Activated naive CD8-positive, alpha-beta T cell treated with anti-CD3 and anti-CD28 coated beads, Interleukin-2, amount 10 ng/mL, durations not matched to agents 7 days and 5 days (primary cell): ENCODE data around the gene CDC42BPA. TPM values are rescaled to one million over a fixed set of nuclear protein-coding genes. Genes with fewer than 3 reads are reported as not detected.

Experiments used
- ATAC-seq: fragments of 150-1000 bp; cut with Tn5 transposase; one replicate; pipeline ENCODE4 v1.10.0; 2021; ENCODE audit warnings: low read depth, moderate library complexity
- POLR2A ChIA-PET: fragments of 350-600 bp; sonication (Branson Sonifier 250); formaldehyde crosslinking; loops from one replicate; lab custom pipeline; 2021; ENCODE audit warnings: antibody characterized with exemption; lab: Charles Lee
- DNase-seq: peaks from one replicate; pipeline ENCODE4 v3.0.0; 2021
- H3K27ac Mint-ChIP-seq: one replicate; pipeline ENCODE4 v1.8.0; 2022; ENCODE audit warnings: mild to moderate bottlenecking, mixed read lengths
- H3K27me3 Mint-ChIP-seq: one replicate; pipeline ENCODE4 v1.8.0; 2022; ENCODE audit warnings: mild to moderate bottlenecking, moderate library complexity, mixed read lengths
- H3K36me3 Mint-ChIP-seq: one replicate; pipeline ENCODE4 v1.8.0; 2021; ENCODE audit warnings: mild to moderate bottlenecking, mixed read lengths
- H3K4me1 Mint-ChIP-seq: one replicate; pipeline ENCODE4 v1.8.0; 2021; ENCODE audit warnings: mixed read lengths
- H3K4me3 Mint-ChIP-seq: one replicate; pipeline ENCODE4 v1.8.0; 2022; ENCODE audit warnings: mild to moderate bottlenecking, moderate library complexity, mixed read lengths
- H3K9me3 Mint-ChIP-seq: one replicate; pipeline ENCODE4 v1.8.0; 2021; ENCODE audit warnings: mixed read lengths
- total RNA-seq, 2 experiments: library from RNA; stranded (reverse); gene quantifications; one replicate each; pipeline ENCODE4 v1.2.3, GENCODE V29; 2021

CDC42BPA gene
- total RNA-seq, 2 experiments from 2014 or later: 0.91 to 1.2 TPM

DNA sequence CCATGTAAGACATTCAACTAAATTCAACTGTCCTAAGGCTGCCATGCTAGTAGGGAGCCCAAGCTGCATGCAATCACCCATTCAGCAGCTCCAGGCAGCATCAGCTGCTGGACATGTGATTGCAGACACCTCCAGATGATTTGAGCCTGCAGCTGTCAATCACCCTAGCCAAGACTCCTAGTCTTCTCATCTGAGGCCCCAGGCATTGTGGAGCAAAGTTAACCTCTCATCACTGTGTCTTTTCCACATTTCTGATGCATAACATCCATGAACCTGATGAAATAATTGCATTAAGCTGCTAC, 5.6 kb upstream of the CDC42BPA start:
- no peaks in the 10 kb centered on the region for H3K9me3 Mint-ChIP-seq
- DNase-seq (no peak), ATAC-seq (no peak)
- H3K36me3 Mint-ChIP-seq: peaks cover 2% of the 10 kb centered on the region
- H3K27ac Mint-ChIP-seq: no peak overlapping the region
- H3K4me1 Mint-ChIP-seq: peaks cover 13% of the 10 kb centered on the region
- POLR2A ChIA-PET: no interaction called here
- H3K27me3 Mint-ChIP-seq: peaks cover 38% of the 10 kb centered on the region
- no peak overlapping the region for H3K4me3 Mint-ChIP-seq

DNA sequence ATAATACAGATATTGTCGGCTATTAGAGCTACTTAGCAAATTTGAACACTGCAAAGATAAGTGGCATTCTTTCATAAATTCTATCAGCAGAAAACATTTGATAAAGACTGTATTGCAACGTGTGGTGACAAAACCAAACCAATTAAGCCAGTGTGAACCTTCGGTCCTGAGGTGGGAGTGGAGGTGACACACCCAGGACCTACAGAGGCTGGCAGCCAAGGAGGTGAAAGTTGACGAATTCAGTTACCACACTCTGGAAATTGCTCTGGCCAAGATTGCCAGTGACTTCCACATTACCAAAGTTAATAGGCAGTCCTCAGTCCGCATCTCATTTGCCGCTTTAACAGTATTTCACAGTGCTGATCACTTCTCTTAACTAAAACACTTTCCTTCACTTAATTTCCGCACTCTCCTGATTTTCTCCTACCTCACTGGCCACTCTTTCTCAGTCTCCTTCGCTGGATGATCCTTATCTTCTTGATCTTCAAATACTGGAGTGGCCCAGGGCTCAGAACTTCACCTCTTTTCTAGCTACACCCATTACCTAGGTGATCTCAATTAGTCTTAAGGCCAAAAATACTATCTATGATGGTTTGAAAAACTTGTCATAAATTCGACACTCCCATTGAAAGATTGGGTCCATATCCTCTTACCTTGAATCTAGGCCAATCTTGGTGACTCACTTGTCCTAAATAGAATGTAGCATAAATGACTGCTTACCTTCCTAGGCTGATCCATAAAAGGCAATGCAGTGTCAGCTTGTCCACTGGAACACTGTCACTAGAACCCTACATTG, 5.1 kb upstream of the CDC42BPA start:
- H3K27me3 Mint-ChIP-seq: peaks cover 41% of the 10 kb centered on the region
- no peak for DNase-seq
- peaks cover 2% of the 10 kb centered on the region for H3K36me3 Mint-ChIP-seq
- POLR2A ChIA-PET: no interaction called here
- no peak for ATAC-seq
- H3K4me1 Mint-ChIP-seq: peaks cover 14% of the 10 kb centered on the region
- no peak overlapping the region for H3K27ac Mint-ChIP-seq
- no peak overlapping the region for H3K4me3 Mint-ChIP-seq
- no peaks in the 10 kb centered on the region for H3K9me3 Mint-ChIP-seq

DNA sequence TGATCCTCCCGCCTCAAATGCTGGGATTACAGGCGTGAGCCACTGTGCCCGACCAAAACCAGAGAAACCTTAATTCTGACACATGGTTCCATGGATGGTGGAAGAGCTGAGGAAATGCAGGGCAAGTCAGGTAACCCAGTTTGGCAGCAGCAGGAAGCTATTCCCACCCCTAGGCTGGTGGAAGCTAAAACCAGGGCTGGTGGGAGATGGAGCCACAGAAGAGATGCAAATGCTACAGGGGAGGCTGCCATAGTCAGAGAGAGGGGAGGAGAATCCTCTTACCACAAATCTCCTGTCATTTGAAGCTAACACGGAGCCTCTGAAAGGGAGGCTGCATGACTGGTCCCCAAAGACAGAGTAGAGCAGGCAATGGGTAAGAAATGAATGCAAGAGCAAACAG, 4.1 kb upstream of the CDC42BPA start:
- no peak for DNase-seq
- no peak overlapping the region for H3K4me3 Mint-ChIP-seq
- H3K9me3 Mint-ChIP-seq: no peaks in the 10 kb centered on the region
- H3K27me3 Mint-ChIP-seq: peaks cover 46% of the 10 kb centered on the region
- H3K27ac Mint-ChIP-seq: no peak overlapping the region
- no peak for ATAC-seq
- POLR2A ChIA-PET: no interaction called here
- H3K36me3 Mint-ChIP-seq: peaks cover 2% of the 10 kb centered on the region
- H3K4me1 Mint-ChIP-seq: peaks cover 15% of the 10 kb centered on the region

DNA sequence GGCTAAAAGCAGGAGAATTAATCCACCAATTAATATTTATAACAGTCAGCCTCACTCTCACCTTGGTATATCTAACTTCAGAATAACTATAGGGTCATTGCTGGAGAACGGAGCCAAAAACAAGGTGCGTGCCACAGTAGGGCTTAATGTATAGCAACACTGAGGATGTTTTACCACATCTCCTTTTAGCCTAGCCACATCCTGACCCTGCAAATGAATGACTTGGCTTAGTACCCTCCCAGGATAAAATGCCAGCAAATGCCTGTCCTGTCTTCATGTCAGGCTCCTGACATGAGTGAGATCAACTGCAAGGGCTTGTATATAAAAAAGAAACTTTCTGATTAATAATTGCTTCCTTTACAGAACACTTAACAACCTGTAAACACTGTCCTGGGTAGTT, 2.7 kb upstream of the CDC42BPA start:
- Mint-ChIP-seq H3K36me3 (peaks cover 2% of the 10 kb centered on the region), H3K9me3 (no peaks in the 10 kb centered on the region), H3K27ac (peak overlapping the region; percentile 11), H3K4me1 (peaks cover 16% of the 10 kb centered on the region), H3K27me3 (peaks cover 59% of the 10 kb centered on the region), H3K4me3 (no peak overlapping the region)
- DNase-seq: no peak
- peak; percentile 74 for ATAC-seq
- POLR2A ChIA-PET: no interaction called here

DNA sequence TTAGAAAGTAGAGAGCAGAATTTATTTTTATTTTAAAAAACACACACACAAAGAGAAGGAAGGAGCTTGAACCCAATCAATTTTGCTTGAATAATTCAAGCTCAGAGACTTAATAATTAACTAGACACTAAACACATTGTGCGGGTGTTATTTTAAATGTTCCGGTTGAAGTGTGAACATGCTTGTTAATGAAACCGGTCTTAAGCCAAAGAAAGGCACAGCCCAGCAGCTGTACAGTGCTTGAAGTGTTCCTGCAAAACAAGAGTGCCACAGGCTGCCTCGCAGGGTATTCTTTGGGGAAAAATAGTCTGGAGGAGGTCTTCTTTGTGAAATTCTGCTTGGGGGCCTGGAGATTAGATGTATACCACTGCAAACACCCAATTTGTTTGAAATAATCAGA, 2.2 kb upstream of the CDC42BPA start:
- ATAC-seq (no peak), DNase-seq (no peak)
- no peaks in the 10 kb centered on the region for H3K9me3 Mint-ChIP-seq
- peaks cover 2% of the 10 kb centered on the region for H3K36me3 Mint-ChIP-seq
- POLR2A ChIA-PET: no interaction called here
- H3K27me3 Mint-ChIP-seq: peaks cover 64% of the 10 kb centered on the region
- H3K27ac Mint-ChIP-seq: no peak overlapping the region
- H3K4me3 Mint-ChIP-seq: peak overlapping the region; percentile 1
- peaks cover 16% of the 10 kb centered on the region for H3K4me1 Mint-ChIP-seq

DNA sequence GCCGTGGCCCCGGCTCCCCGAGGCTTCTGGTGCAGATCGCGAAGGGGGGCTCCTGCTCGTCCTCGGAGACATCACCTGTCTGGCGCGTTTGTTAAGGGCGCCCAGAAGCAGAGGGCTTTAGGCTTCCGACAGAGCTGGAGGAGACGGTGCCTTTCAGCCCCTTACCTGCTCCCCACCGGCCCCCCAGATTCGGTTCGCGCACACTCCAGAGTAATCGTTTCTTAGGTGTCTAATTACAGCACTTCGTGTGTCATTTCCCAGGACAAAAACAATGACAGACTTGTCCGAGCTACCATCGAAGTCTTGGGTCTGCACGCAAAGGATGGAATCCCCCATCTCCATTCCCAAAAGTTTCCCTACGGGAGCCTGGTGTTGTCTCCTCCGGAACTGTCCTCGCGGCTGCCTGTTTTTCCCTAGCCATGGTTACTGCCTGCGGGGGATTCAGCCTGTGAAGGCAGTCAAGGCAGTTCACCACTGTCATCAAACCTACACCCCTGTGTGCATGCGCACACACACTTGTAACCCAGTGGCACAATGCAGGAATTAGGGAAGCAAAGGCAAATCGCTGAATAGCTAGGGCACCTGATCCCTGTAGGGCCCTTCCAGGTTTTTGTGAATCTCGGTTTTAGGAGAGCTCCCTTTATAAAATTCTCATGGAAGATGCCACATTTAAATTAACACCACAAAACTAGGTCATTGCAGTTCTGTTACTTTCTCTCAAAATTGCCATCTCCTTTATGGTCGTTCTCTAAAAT, 738 bp upstream of the CDC42BPA start:
- Mint-ChIP-seq H3K27me3 (peaks cover 66% of the 10 kb centered on the region), H3K36me3 (peaks cover 2% of the 10 kb centered on the region), H3K4me1 (peaks cover 16% of the 10 kb centered on the region), H3K27ac (no peak overlapping the region), H3K9me3 (no peaks in the 10 kb centered on the region), H3K4me3 (peak overlapping the region; percentile 72)
- DNase-seq (no peak), ATAC-seq (no peak)
- POLR2A ChIA-PET: no interaction called here

DNA sequence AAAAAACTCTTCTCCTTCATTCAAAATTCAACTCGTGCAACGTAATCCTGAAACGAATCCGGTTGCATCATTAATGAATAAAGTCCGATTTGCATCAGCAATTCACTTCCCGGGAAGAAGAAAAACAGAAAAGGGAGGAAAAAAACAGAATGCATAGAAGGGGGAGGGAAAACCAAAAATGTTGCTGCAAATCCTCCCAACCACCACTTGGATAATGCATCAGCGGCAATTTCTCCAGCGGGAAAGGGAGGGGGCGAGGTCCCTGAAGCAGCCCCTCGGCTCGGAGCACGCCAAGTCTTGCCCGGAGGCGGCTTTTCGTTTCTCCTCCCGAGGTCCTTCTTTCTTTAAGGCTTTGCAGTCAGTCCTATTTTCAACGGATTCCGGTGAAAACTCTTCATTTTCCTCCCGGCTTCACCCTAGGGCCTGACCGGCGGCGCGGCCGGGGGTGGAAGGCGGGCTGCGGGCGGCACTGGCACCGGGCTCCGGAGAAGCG, 723 bp downstream of the CDC42BPA start:
- no peaks in the 10 kb centered on the region for H3K9me3 Mint-ChIP-seq
- DNase-seq: no peak
- H3K27me3 Mint-ChIP-seq: peaks cover 65% of the 10 kb centered on the region
- POLR2A ChIA-PET: no interaction called here
- H3K4me1 Mint-ChIP-seq: peaks cover 16% of the 10 kb centered on the region
- ATAC-seq: no peak
- H3K4me3 Mint-ChIP-seq: peak overlapping the region; percentile 78
- H3K27ac Mint-ChIP-seq: no peak overlapping the region
- no peaks in the 10 kb centered on the region for H3K36me3 Mint-ChIP-seq

DNA sequence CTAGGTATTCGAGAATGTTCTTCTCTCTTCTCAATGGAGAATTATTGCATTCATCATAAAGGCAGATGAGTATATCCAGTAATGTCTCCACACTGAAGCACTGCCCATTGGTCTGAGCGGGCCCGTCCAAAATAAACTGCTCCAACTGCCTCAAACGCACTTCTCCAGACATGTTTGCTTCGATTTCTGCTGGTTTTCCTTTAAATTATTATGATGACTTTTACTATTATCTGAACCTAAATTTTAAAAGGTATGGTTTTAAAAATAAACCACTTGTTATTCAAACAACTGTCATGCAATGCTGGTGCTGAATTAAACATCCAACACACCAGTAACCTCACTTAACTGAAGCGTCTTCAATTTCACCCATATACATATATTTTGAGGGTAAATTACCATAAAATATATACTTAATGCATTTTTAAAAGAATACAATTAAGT, 1.3 kb downstream of the CDC42BPA start:
- Mint-ChIP-seq H3K27me3 (peaks cover 63% of the 10 kb centered on the region), H3K36me3 (no peaks in the 10 kb centered on the region), H3K27ac (no peak overlapping the region), H3K9me3 (no peaks in the 10 kb centered on the region), H3K4me3 (no peak overlapping the region), H3K4me1 (peaks cover 16% of the 10 kb centered on the region)
- POLR2A ChIA-PET: no interaction called here
- DNase-seq (no peak), ATAC-seq (no peak)

DNA sequence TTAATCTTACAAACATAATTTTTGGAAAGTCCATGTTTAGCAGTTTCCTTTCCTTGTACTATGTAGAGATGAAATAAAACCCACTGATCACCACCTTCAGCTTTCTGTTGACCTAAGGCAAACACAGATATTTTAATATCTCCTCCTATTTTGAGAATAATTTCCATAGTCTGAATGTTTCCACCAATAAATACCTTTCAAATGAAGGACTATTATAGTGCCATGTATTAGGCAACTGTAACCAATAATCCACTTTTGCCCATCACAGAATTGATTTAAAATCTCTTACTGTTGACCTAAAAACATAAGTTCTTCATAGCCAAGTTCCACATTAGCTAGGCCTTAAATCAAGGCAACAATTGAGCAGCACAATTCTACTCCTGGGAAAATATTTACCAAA, 1.8 kb downstream of the CDC42BPA start:
- Mint-ChIP-seq H3K9me3 (no peaks in the 10 kb centered on the region), H3K4me1 (peaks cover 14% of the 10 kb centered on the region), H3K27me3 (peaks cover 61% of the 10 kb centered on the region), H3K36me3 (no peaks in the 10 kb centered on the region), H3K27ac (no peak overlapping the region), H3K4me3 (no peak overlapping the region)
- no peak for ATAC-seq
- DNase-seq: no peak
- POLR2A ChIA-PET: no interaction called here

DNA sequence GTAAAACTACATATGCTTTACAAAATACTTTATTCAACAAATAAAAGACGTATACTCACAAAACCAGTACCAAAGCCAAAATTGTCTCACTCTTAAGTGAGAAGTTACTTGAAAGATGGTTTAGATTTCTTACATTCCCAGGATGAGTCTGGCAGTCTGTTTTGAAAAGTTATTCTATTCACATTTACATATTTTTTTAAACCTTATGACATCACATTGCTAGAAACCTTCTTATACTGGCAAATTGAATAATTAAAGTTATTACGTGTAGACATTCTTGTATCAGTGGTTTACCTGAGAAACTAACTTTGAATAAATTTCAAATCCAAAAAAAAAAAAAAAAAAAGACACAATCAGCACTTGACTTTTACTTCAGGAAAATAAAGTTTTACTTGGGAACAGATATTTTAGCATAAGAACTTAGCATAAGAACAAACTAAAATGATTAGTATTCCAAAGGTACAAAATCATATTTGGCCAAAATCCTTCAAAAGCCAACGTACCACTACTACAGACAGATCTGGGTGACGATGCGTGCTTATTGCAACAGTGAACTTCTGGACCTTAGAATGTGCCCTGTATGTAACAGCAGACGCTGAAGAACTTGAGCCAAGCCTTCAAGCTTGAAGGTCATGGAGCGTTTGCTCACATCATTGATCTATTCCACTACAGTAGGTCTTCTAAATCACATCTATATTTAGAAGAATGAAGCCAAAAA, 2.5 kb downstream of the CDC42BPA start:
- Mint-ChIP-seq H3K9me3 (no peaks in the 10 kb centered on the region), H3K4me1 (peaks cover 9% of the 10 kb centered on the region), H3K4me3 (no peak overlapping the region), H3K36me3 (no peaks in the 10 kb centered on the region), H3K27me3 (peaks cover 58% of the 10 kb centered on the region), H3K27ac (no peak overlapping the region)
- DNase-seq (no peak), ATAC-seq (no peak)
- POLR2A ChIA-PET: no interaction called here

DNA sequence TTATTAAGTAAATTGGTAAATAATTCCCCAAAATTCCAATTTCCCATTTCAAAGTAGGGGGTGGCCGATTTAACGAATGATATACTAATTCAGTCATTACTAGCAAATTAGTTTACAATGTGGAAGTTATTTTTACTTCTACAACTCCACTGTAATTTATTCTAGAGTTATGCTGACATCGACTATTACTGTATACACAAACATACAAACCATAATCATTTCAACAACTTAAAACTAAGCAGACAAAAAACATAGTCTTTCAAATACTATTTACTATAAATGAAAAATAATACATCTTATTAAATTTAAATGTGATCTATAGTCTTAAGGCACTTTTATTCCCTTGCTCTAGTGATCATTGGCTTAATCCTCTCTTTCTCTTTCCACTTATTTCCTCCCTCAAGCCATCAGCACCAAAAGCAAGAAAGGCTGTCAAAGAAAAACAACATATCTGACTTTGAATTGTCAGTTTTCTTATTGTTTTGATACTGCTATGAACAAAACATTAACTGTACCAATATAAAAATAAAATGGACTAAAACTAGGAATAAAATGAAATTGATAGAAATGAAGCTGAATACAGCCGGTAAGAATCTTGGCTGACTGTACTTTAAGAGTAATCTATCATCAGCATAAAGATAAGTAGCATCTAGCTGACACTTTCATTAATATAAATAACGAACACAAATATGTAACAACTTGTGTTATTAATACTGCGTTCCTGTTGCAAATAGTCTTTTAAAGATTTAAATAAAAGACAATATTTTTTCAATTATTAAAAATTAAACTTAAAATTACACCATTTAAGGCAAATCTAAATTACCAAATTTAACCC, 4.1 kb downstream of the CDC42BPA start:
- POLR2A ChIA-PET: no interaction called here
- Mint-ChIP-seq H3K36me3 (no peaks in the 10 kb centered on the region), H3K9me3 (no peaks in the 10 kb centered on the region), H3K4me3 (no peak overlapping the region), H3K4me1 (peaks cover 5% of the 10 kb centered on the region), H3K27me3 (peaks cover 45% of the 10 kb centered on the region), H3K27ac (no peak overlapping the region)
- no peak for ATAC-seq
- DNase-seq: no peak

DNA sequence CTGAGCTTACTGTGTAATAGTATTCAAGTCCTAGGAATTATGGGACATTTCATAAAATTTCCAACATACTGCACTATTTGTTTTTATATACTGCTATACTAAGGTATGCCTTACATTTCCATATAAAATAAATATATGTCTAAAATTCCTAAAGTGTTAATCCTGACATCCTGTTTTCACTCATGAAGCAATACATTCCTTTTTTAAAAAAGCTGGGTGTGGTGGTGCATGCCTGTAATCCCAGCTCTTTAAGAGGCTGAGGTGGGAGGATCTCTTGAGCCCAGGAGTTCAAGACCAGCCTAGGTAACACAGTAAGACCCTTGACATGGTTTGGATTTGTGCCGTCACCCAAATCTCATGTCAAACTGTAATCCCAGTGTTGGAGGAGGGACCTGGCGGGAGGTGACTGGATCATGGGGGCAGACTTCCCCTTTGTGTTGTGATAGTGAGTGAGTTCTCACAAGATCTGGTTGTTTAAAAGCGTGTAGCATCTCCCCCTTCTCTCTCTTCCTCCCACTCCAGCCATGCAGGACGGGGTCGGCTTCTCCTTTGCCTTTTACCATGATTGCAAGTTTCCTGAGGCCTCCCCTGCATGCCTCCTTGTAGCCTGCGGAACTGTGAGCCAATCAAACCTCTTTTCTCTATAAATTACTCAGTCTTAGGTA, 5.8 kb downstream of the CDC42BPA start:
- Mint-ChIP-seq H3K4me3 (no peak overlapping the region), H3K9me3 (no peaks in the 10 kb centered on the region), H3K4me1 (peaks cover 2% of the 10 kb centered on the region), H3K36me3 (no peaks in the 10 kb centered on the region), H3K27ac (no peak overlapping the region), H3K27me3 (peaks cover 37% of the 10 kb centered on the region)
- no peak for ATAC-seq
- no peak for DNase-seq
- POLR2A ChIA-PET: no interaction called here
